GM21723 (cell line): Measurements from ENCODE around the gene RNF103.
"Not testable (repeated sequence)": the region's sequence is repeated elsewhere in the genome, so short reads cannot be mapped to it uniquely, and the experiment has no call there.

ENCODE experiments used
- ATAC-seq: cut with Tn5 transposase; IDR thresholded peaks from one replicate; pipeline ENCODE4 v1.9.1; 2021; ENCODE audit warnings: mild to moderate bottlenecking, moderate library complexity; ENCODE audit not compliant: unreplicated experiment

Gene RNF103

DNA sequence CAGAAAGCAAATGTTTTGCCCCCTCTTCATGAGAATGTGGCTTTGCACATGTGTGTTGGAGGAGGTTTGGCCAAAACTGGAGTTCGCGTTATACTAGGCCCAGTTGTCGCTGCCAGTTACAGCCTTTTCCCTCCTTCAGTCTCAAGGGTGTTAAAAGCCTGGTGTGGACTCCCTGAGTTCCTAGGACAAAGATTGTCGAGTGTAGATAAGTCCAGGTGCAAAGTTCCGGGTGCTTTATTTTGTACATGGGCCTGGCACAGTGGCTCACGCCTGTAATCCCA is 542 bp upstream of the RNF103 start:
- ATAC-seq = no peak

DNA sequence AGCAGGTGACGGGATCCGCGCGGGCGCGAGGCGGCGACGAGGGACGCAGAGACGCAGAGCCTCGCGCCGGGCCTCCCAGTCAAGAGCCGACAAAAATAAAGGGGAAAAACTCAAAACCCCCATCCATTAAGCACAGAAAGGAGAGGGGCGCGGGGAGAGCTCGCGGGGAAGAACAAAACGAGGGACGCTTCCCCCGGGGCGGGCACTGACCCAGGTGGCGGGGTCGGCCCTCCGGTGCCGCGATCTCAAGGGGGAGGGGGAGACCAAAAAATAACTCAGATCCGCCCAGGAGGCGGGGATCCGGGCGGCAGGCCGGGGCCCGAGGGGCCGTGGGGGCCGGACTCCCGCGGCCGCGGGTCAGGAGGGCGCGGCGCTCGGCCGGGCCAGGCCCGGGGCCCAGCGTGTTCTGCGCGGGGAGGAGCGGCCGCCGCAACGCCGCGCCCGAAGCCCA is 597 bp downstream of the RNF103 start:
- peak; percentile 45 for ATAC-seq

DNA sequence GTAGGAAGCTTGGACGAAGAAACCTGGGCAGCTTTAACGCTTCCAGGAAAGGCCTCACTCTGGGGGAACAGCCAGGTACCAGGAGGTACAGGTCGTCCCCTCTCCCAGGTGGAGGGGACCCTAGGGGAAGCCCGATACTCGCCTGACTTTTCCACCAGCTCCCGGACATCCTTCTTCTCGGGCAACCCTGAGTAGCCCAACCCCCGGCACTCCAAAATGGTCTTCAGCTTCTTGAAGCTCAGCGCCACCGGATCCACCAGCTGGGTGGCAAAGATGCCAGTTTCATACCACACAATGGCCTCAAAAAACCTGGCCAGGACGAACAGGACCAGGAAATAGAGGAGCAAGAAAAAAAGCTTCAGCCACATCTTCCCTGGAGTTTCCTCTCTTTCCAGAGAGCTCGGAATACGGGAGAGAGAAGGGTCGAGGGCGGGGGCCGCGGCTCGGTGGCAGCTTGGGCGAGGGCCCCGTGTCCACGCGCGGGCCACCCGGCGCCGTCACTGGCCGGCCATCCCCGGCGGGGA is 1.1 kb downstream of the RNF103 start:
- ATAC-seq = no peak

DNA sequence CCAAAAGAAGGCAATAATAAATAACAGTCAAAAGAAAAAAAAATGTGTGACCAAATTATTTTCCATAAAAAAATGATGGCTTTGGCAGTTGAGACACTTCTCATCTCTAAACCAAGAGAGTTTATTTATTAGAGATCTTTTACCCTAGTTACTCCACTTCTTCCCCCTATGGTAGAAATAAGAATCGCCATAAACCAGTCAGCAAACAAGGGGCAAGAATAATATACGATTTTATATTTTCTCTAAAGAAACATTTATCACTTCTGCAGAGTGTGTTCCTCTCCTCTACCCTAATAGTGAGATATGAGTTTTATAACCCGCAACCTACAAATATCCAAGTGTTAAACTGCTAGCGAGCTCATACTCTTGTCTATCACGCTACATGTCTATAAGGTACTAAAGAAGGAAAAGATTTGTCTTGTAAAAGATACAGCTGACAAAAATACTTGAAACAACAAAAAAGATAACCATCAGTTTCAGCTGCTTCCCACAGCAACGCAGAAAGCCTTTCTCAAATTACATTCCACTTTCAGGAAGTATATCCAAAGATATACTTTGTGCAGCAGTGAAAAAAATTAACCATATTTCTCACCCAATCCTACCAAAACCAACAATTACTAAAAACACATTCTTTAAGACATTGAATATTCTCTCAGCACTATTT is 2.3 kb downstream of the RNF103 start:
- no peak for ATAC-seq

DNA sequence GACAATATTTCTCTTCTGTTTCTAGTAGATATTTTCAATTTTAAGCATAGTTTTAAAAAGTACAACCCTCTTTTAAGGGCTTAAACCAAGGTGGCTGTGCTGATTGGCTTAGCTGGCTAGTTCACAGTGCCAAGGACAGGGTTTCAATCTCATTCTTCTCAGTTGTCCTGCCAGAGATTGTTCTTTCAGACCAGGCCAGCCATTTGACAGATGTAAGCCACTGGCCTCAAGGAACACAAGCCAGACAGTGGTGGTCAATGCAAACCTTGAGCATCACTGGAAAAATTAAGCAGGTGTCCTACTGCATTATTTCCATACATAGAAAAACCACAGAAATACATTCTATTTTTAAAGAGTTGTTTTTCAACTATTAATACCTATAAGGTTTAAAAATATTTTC is 5.9 kb downstream of the RNF103 start:
- peak; percentile 38 for ATAC-seq

DNA sequence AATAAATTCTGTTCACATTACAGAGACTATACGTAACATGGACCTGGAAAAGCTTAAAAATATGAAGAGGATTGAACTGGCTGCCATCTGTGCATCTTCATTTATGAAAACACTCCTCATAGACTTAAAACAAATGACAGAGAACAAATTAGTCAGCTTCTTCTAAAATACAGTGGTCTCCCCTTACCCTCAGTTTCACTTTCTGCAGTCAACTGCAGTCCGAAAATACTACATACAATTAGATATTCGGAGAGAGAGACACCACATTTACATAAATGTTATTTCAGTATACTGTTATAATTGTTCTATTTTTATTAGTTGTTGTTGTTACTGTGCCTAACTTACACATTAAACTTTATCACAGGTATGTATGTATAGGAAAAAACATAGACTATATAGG is 6.5 kb downstream of the RNF103 start:
- peak; percentile 60 for ATAC-seq

DNA sequence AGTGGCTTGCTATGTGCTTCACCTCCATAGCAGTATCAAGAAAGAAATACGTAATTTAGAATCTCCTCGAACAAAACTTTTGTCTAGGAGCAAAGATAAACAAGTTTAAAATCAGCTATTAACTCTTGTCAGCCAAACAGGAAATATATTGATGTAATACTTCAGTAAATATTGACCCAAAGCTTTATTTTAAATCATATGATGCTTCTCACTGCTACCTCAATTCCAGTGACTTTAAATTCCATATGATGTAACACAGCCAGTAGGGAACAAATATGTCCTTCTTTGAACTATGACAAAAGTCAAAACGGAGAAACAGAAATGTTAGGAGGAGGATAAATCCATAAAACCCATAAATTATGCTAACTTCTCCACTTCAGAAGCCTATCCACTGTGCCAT is 7.2 kb downstream of the RNF103 start:
- ATAC-seq = no peak

DNA sequence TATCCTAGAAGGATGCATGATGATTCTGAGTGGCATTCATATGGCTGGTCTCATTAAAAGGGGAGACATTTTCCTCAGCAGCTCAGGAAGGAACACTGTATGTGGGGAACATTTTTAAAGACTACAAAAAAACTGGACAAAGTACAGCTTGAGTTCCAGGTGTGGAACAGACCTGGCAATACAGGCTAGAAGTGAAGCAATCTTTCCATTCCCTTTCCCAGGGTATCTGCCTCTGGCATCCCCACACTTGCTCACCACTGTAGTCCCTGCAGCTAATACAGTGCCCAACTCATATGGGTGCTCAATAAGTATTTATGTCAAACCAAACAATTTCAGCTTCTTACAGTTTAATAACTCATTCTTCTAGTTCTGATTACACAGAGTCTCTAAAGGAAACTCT is 8.1 kb downstream of the RNF103 start:
- no peak for ATAC-seq

DNA sequence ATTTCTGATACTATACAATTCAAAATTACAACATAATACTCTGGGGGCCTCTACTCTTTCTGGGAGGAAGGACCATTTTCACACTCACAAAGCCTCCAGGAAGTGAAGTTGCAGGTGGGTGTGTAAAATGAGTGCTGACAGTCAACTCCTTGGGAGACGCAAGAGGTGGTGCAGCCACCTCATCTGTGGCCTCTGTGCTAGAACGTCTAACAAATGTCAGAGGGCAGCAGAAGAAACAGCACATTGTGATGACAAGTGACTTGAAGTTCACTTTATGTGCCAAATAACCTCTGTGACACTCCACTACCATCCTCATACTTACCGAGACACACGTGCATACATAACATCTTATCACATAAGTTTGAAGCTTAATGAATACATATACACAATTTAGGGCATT is 10.2 kb downstream of the RNF103 start:
- no peak for ATAC-seq

DNA sequence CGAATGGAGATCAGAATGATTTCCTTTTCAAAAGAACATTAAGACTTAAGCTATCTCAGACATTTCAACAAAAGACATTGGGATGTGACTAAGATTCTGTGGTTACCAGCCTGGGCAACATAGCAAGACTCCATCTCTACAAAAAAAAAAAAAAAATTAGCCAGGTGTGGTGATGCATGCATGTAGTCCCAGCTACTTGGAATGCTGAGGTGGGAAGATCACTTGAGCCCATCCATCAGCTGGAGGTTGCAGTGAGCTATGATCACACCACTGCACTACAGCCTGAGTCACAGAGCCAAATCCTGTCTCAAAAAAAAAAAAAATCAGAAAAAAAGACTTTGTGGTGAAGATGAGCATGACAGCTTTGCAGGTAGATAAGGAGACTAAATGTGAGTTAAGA is 12.8 kb downstream of the RNF103 start:
- ATAC-seq = no peak

DNA sequence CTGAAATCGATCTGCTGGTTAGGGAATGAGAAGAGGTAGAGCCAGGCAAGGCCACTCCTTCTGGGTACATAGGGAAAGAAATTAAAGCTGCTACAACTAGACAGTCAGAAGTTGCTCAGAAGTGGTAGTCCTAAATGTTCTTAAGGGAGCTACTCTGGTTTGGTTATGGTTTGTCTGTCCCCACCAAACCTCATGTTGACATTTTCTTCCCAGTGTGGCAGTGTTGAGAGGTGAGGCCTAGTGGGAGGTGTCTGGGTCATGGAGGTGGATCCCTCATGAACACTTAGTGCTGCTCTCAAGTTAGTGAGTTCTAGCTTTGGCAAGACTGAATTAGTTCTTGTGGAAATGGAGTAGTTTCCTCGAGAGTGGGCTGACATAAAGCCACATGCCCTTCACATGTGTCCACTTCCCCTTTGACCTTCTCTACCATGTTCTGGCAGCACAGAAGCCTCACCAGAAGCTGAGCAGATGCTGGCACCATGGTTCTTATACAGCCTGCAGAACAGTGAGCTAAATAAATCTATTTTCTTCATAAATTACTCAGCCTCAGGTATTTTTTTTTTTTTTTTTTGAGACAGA is 14.7 kb downstream of the RNF103 start:
- no peak for ATAC-seq

DNA sequence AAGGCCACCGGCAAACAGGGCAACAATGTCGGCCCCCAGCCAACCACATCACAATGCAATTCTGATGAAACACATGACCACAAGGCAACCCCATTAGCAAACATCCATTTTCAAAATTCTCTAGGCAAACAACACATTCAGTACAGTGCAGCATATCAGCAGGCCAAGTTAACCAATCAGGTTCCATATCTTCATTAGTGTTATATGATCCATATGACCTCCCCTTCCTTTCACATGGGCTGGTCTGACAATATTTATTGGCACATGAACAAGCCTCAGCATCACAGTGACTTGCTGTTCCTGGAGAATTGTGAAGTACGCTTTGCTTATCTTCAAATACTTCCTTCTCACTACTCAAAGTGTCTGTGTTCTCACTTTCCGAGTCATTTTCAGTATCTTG is 19.8 kb downstream of the RNF103 start:
- no peak for ATAC-seq

DNA sequence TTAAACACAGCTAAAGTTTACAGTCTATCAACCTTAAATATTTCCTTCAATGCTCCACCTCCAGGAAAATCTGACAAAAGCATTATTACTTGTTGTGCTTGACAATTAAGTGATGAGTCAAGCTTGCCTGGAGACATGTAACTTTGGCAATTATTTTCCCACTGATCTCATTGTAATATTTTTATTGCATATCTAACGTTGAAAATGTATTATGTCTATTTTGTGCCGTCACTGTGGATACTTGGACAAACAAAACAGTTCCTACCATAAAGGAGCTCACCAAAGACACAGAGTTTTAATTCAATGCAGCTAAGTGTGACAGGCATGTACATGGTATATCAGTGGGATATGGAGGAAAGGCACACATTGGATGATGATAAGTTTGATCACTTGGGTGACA is 24.7 kb downstream of the RNF103 start:
- ATAC-seq = no peak

DNA sequence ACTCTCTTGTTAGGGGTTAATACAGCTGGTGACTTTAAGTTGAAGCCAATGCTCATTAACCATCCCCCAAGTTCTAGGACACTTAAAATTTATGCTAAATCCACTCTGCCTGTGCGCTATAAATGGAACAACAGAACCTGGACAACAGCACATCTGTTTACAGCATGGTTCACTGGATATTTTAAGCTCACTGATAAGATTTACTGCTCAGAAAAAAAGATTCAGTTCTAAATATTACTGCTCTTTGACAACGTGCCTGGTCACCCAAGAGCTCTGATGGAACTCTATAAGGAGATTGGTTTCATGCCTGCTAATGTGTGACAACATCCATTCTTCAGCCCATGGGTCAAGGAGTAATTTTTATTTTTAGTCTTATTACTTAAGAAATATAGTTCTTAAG is 27.5 kb downstream of the RNF103 start:
- no peak for ATAC-seq

DNA sequence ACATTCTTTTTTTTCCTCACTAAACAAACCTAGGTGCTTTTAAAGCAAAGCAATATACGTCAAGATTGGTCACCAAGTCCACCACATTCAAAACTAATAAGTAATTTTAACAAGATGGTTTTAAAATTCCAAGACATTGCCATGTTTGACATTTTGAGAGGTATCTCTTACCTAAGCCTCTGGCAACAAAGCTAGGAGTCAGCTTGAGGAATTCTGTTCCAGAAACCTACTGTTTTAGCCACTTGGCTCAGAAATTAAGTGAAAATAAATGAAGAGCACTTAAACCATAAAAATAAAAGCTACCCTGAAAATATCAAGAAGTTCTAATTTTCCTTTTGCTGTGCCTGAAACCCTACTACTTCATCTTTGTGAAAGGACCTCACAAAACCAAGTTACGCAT is 30.4 kb downstream of the RNF103 start:
- ATAC-seq = no peak

DNA sequence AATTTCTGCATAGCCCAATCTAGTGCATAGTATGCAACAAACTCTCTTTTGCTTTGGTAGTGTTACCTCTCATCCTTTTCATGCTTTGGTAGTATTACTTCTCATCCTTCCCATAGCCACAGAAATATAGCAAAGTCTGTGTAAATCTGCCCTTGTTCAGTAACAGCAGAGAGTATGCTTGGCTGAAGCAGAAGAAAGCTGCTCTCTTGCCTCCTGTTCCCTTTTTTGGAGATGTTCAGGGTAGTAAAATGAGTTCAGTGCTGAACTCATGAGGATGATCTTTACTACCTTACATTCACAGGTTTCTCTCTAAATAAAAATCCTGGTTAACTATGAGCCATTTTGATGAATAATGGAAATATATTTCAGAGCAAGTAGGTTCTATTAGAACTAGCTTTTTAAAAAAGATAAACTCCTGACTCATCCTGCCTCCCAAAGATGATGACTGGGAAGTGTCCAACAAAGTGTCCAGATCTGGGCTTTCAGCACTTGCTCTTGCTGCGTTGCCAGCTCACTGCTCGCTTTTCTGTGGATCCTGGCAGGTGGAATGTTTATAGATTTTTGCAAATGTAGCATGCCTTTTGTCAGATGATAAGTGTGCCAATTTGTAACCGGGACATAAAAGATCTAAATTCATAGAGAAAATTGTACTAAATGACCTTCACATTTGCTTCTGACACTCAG is 31.0 kb downstream of the RNF103 start:
- ATAC-seq = no peak

DNA sequence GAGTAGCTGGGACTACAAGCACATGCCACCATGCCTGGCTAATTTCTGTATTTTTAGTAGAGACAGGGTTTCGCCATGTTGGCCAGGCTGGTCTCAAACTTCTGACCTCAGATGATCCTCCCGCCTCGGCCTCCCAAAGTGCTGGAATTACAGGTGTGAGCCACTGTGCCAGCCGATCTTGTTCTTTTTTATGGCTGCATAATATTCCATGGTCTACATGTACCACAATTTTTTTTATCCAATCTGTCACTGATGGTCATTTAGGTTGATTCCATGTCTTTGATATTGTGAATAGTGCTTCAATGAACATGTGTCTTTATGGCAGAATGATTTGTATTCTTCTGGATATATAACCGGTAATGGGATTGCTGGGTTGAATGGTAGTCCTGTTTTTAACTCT is 34.0 kb downstream of the RNF103 start:
- ATAC-seq = not testable (repeated sequence)

DNA sequence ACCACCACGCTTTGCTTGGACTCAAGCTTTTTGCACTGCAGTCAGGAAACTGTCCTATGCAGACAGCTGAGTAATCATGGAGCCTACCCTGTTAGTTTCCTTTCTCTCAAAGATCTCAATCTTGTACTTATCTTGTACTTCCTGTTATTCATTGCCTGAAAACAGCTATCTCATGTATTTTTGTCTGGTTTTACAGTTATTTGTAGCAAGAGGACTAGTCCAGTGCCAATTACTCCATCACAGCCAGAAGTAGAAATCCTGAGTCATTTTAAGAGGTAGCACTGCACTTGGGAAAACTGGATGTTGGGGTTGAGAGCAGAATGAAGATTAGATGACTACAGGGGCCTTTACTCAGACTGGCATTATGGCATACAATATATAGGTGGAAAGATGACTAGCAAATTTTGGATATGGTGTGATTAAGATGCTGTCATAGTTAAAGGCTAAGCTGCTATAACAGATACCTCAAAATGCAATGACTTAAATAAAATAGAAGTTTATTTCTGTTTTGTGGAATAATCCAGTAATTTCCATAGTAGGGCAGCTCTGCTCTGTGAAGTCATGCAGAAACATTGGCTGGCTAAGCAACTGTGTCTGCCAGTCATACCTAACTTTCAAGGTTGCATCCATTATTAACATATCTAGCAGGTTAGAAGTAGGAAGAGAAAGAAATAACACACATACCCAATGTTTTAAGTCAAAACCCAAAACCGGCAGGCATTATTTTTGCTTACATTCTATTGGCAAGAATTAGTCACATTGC is 39.3 kb downstream of the RNF103 start:
- no peak for ATAC-seq

DNA sequence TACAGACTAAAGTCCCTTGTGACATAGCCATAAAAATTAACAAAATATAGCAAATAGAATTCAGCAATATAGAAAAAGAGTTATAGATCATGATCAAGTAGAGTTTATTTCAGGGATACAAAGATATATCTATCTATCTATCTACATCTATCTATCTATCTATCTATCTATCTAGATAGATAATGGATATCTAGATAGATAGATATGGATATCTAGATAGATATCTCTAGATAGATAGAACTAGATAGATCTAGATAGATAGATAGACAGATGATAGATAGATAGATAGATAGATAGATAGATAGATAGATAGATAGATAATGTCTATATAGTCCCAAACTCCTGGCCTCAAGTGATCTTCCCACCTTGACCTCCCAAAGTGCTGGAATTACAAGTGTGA is 43.1 kb downstream of the RNF103 start:
- no peak for ATAC-seq

DNA sequence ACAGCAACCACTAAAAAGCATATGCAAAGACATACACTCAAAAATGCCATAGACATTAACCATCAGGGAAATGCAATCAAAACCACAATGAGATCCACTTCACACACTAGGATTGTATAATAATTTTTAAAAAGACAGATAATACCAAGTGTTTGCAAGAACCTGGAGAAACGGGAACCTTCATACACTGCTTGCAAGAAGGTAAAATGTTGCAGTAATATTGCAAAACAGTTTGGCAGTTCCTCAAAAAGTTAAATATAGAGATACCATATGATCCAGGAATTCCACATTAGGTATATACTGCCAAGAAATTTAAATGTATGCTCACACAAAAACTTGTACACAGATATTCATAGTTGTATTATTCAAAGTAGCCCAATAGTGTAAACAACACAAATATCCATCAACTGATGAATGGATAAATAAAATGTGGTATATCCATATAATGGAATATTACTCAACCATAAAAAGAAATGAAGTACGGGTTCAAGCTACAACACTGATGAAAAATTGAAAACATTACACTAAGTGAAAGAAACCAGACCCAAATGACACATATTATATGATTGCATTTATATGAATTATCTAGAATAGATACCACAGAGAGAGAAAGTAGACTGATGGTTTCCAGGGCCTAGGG is 45.7 kb downstream of the RNF103 start:
- ATAC-seq = no peak

DNA sequence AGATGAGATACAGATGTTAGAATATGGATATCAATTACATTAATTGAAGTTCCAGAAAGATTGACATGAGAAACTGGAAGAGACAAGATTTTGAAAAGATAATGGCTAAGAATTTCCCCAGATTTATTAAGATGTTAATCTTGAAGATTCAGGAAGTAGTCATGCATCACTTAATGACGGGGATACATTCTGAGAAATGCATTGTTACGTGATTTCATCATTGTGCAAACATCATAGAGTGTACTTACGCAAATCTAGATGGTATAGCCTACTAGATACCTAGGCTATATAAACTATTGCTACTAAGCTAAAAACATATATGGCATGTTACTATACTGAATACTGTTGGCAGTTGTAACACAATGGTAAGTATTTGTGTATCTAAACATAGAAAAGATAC is 53.6 kb downstream of the RNF103 start:
- no peak for ATAC-seq
